ENCODE measurements around the gene EI24. TPM values are rescaled to one million over a fixed set of nuclear protein-coding genes. Genes with fewer than 3 reads are reported as not detected.

EI24 gene
- total RNA-seq (69.1 TPM), polyA plus RNA-seq (ENCODE audit: insufficient read depth, low read depth, low replicate concordance) (63.3 TPM)
- long read RNA-seq, donor 1, transcript EI24-201 (11 exons, 2,455 nt), result major isoform, 10 of 12 reads
- long read RNA-seq, donor 1, partial matches to known transcripts, result 0 of 12 reads
- long read RNA-seq, donor 1, other reads (novel, unspliced or antisense), result 0 of 12 reads
- long read RNA-seq, donor 2, transcript EI24-201 (11 exons, 2,455 nt), result major isoform, 20 of 22 reads
- long read RNA-seq, donor 2, partial matches to known transcripts, result 0 of 22 reads
- long read RNA-seq, donor 2, other reads (novel, unspliced or antisense), result 0 of 22 reads
- long read RNA-seq, donor 3, transcript EI24-201 (11 exons, 2,455 nt), result major isoform, 21 of 31 reads
- long read RNA-seq, donor 3, partial matches to known transcripts, result 8 of 31 reads
- long read RNA-seq, donor 3, other reads (novel, unspliced or antisense), result 0 of 31 reads
- long read RNA-seq, donor 4, transcript EI24-201 (11 exons, 2,455 nt), result major isoform, 22 of 27 reads
- long read RNA-seq, donor 4, partial matches to known transcripts, result 0 of 27 reads
- long read RNA-seq, donor 4, other reads (novel, unspliced or antisense), result 0 of 27 reads
- long read RNA-seq, donor 5, result 0 reads
- long read RNA-seq, donor 6, transcript EI24-201 (11 exons, 2,455 nt), result major isoform, 29 of 36 reads
- long read RNA-seq, donor 6, partial matches to known transcripts, result 5 of 36 reads
- long read RNA-seq, donor 6, other reads (novel, unspliced or antisense), result 0 of 36 reads
- long read RNA-seq, donor 7, transcript EI24-201 (11 exons, 2,455 nt), result major isoform, 55 of 69 reads
- long read RNA-seq, donor 7, partial matches to known transcripts, result 4 of 69 reads
- long read RNA-seq, donor 7, other reads (novel, unspliced or antisense), result 8 of 69 reads
- long read RNA-seq, donor 8, transcript EI24-201 (11 exons, 2,455 nt), result major isoform, 16 of 42 reads
- long read RNA-seq, donor 8, partial matches to known transcripts, result 23 of 42 reads
- long read RNA-seq, donor 8, other reads (novel, unspliced or antisense), result 0 of 42 reads
- long read RNA-seq, donor 9, transcript EI24-201 (11 exons, 2,455 nt), result major isoform, 7 of 10 reads
- long read RNA-seq, donor 9, partial matches to known transcripts, result 0 of 10 reads
- long read RNA-seq, donor 9, other reads (novel, unspliced or antisense), result 0 of 10 reads
- long read RNA-seq, donor 10, transcript EI24-201 (11 exons, 2,455 nt), result major isoform, 14 of 21 reads
- long read RNA-seq, donor 10, partial matches to known transcripts, result 6 of 21 reads
- long read RNA-seq, donor 10, other reads (novel, unspliced or antisense), result 0 of 21 reads

- Histone ChIP-seq H3K9me3 (ENCODE audit: control insufficient read depth in 2 of 3, insufficient read depth in 1 of 3, low read length in 3 of 3) (no peaks in the 10 kb centered on the region), H3K9ac (ENCODE audit: low read length in 3 of 3) (peak within 1 kb of the TSS; percentile 86 to 95 (median 92)), H3K27ac (ENCODE audit: low read depth in 2 of 2, low read length in 2 of 2) (peak within 1 kb of the TSS; percentile 48 to 75), H3K36me3 (ENCODE audit: control insufficient read depth in 2 of 3, insufficient read depth in 3 of 3, low read length in 3 of 3) (peaks cover 3 to 5% (median 5%) of the 10 kb centered on the region in 3 donors), H3K4me3 (ENCODE audit: low read length in 3 of 3) (peak within 1 kb of the TSS; percentile 77 to 94 (median 93)), H3K4me1 (ENCODE audit: control insufficient read depth in 2 of 3, insufficient read depth in 2 of 3, low read depth in 1 of 3, low read length in 3 of 3) (peaks cover 0 to 7% (median 3%) of the 10 kb centered on the region in 3 donors), H3K27me3 (ENCODE audit: control insufficient read depth, insufficient read depth, low read length) (no peaks in the 10 kb centered on the region)
- no peak for FAIRE-seq
- intact Hi-C loops (cut with DNase I), result no loop called here
- TF ChIP-seq, protein P1, sequence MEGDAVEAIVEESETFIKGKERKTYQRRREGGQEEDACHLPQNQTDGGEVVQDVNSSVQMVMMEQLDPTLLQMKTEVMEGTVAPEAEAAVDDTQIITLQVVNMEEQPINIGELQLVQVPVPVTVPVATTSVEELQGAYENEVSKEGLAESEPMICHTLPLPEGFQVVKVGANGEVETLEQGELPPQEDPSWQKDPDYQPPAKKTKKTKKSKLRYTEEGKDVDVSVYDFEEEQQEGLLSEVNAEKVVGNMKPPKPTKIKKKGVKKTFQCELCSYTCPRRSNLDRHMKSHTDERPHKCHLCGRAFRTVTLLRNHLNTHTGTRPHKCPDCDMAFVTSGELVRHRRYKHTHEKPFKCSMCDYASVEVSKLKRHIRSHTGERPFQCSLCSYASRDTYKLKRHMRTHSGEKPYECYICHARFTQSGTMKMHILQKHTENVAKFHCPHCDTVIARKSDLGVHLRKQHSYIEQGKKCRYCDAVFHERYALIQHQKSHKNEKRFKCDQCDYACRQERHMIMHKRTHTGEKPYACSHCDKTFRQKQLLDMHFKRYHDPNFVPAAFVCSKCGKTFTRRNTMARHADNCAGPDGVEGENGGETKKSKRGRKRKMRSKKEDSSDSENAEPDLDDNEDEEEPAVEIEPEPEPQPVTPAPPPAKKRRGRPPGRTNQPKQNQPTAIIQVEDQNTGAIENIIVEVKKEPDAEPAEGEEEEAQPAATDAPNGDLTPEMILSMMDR (IDR thresholded peaks at IDR 0.05; ENCODE audit: borderline replicate concordance, extremely low read depth, insufficient read depth), result no peak
- DNase-seq, result peak; percentile 92 to 97 (median 95)
Observed at GRCh38 chr11:125568970-125569914, at the start of gene EI24. TSS of gene EI24 (plus strand) at chr11:125569477. CDS start at chr11:125572528, 3,051 bp downstream.

DNA sequence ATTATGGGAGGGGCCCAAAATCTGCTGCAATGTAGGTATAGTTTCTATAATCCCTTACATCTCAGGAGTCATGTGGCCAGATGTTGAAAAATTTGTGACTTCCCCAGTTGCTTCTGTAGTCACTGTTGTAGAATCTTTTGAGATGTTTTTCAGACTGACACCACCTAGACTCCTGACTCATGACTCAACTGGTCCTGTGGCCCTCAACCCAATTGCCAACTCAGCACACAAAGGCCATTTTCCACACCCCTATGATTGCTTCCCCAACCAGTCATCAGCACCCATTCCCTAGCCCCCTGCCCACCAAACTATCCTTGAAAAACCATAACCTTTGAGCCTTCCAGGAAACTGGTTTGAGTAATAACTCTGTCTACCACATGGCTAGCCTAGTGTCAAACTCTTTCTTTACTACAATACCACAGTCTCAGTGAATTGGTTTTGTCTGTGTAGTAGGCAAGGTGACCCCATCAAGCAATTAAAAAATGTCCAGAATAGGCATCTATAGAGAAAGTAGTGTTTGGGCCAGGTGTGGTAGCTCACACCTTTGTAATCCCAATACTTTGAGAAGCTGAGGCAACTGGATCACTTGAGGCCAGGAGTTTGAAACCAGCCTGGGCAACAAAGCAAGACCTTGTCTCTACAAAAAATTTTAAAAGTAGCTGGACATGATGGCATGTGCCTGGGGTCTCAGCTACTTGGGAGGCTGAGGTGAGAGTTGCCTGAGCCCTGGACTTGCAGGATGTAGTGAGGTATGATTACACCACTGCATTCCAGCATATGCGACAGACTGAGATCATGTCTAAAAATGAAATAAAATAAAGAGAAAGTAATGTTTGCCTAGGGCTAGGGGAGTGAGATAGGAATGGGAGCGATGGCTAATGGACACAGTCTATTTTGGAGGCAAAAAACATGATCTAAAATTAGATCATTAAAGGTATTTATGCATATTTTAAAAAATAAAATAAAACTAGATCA, 49.1 kb upstream of the EI24 start:
- Histone ChIP-seq H3K27me3 (ENCODE audit: control insufficient read depth, insufficient read depth, low read length) (no peaks in the 10 kb centered on the region), H3K36me3 (ENCODE audit: control insufficient read depth in 2 of 3, insufficient read depth in 3 of 3, low read length in 3 of 3) (no peaks in the 10 kb centered on the region), H3K9ac (ENCODE audit: low read length in 3 of 3) (no peak overlapping the region), H3K4me3 (ENCODE audit: low read length in 3 of 3) (no peak overlapping the region), H3K9me3 (ENCODE audit: control insufficient read depth in 2 of 3, insufficient read depth in 1 of 3, low read length in 3 of 3) (peaks cover 0 to 4% (median 0%) of the 10 kb centered on the region in 3 donors), H3K4me1 (ENCODE audit: control insufficient read depth in 2 of 3, insufficient read depth in 2 of 3, low read depth in 1 of 3, low read length in 3 of 3) (no peaks in the 10 kb centered on the region), H3K27ac (ENCODE audit: low read depth in 2 of 2, low read length in 2 of 2) (no peak overlapping the region)
- intact Hi-C loops (cut with DNase I), result no loop called here
- no peak for DNase-seq
- TF ChIP-seq, protein P1 (IDR thresholded peaks at IDR 0.05; ENCODE audit: borderline replicate concordance, extremely low read depth, insufficient read depth), result no peak
- no peak for FAIRE-seq
